ENCODE results near the gene C1orf141.
"Not testable (repeated sequence)": the region's sequence is repeated elsewhere in the genome, so short reads cannot be mapped to it uniquely, and the experiment has no call there.

Gene C1orf141

GRCh38 chr1:67162954-67163353, 28.2 kb upstream of the C1orf141 start:
- Histone ChIP-seq H3K9me3 (ENCODE audit: insufficient read depth, low read depth, low read length) (no peaks in the 10 kb centered on the region), H3K4me1 (ENCODE audit: insufficient read depth, low read length) (no peaks in the 10 kb centered on the region), H3K36me3 (ENCODE audit: insufficient read depth, low read length) (no peaks in the 10 kb centered on the region), H3K4me3 (ENCODE audit: low read length) (no peak overlapping the region), H3K27ac (ENCODE audit: low read depth, low read length) (no peak overlapping the region), H3K9ac (ENCODE audit: low read depth, low read length) (no peak overlapping the region), H3K27me3 (ENCODE audit: insufficient read depth, low read length) (no peaks in the 10 kb centered on the region)
- 83% methylated on average over 2 of the region's 2 CpGs for WGBS

GRCh38 chr1:67159233-67159632, 24.5 kb upstream of the C1orf141 start:
- H3K4me1 ChIP-seq (ENCODE audit: insufficient read depth, low read length): no peaks in the 10 kb centered on the region
- no peak overlapping the region for H3K4me3 ChIP-seq (ENCODE audit: low read length)
- no peak overlapping the region for H3K27ac ChIP-seq (ENCODE audit: low read depth, low read length)
- WGBS: 98% methylated on average over 2 of the region's 2 CpGs
- H3K9me3 ChIP-seq (ENCODE audit: insufficient read depth, low read depth, low read length): no peaks in the 10 kb centered on the region
- no peaks in the 10 kb centered on the region for H3K36me3 ChIP-seq (ENCODE audit: insufficient read depth, low read length)
- no peaks in the 10 kb centered on the region for H3K27me3 ChIP-seq (ENCODE audit: insufficient read depth, low read length)
- H3K9ac ChIP-seq (ENCODE audit: low read depth, low read length): no peak overlapping the region

GRCh38 chr1:67158401-67158800, 23.6 kb upstream of the C1orf141 start:
- Histone ChIP-seq H3K9me3 (ENCODE audit: insufficient read depth, low read depth, low read length) (no peaks in the 10 kb centered on the region), H3K9ac (ENCODE audit: low read depth, low read length) (no peak overlapping the region), H3K4me1 (ENCODE audit: insufficient read depth, low read length) (no peaks in the 10 kb centered on the region), H3K27me3 (ENCODE audit: insufficient read depth, low read length) (no peaks in the 10 kb centered on the region), H3K27ac (ENCODE audit: low read depth, low read length) (no peak overlapping the region), H3K4me3 (ENCODE audit: low read length) (no peak overlapping the region), H3K36me3 (ENCODE audit: insufficient read depth, low read length) (no peaks in the 10 kb centered on the region)
- WGBS: 89% methylated on average over 2 of the region's 2 CpGs

- H3K4me3 ChIP-seq (ENCODE audit: low read length): no peak overlapping the region
- no peaks in the 10 kb centered on the region for H3K36me3 ChIP-seq (ENCODE audit: insufficient read depth, low read length)
- no peaks in the 10 kb centered on the region for H3K27me3 ChIP-seq (ENCODE audit: insufficient read depth, low read length)
- no peaks in the 10 kb centered on the region for H3K9me3 ChIP-seq (ENCODE audit: insufficient read depth, low read depth, low read length)
- 0 out of 2 replicates have a peak, but pooled peaks cover 3% of the 10 kb centered on the region for H3K4me1 ChIP-seq (ENCODE audit: insufficient read depth, low read length)
- no peak overlapping the region for H3K27ac ChIP-seq (ENCODE audit: low read depth, low read length)
- 92% methylated on average over 4 of the region's 4 CpGs for WGBS
- H3K9ac ChIP-seq (ENCODE audit: low read depth, low read length): no peak overlapping the region
These were observed 16.2 kb upstream of the C1orf141 start for GRCh38 chr1:67150931-67151330.

- no peak overlapping the region for H3K4me3 ChIP-seq (ENCODE audit: low read length)
- 0 out of 2 replicates have a peak, but pooled peaks cover 3% of the 10 kb centered on the region for H3K4me1 ChIP-seq (ENCODE audit: insufficient read depth, low read length)
- WGBS: 12% methylated on average over 8 of the region's 9 CpGs
- H3K27me3 ChIP-seq (ENCODE audit: insufficient read depth, low read length): no peaks in the 10 kb centered on the region
- no peak overlapping the region for H3K27ac ChIP-seq (ENCODE audit: low read depth, low read length)
- no peak overlapping the region for H3K9ac ChIP-seq (ENCODE audit: low read depth, low read length)
- H3K36me3 ChIP-seq (ENCODE audit: insufficient read depth, low read length): no peaks in the 10 kb centered on the region
- H3K9me3 ChIP-seq (ENCODE audit: insufficient read depth, low read depth, low read length): no peaks in the 10 kb centered on the region
These were observed 14.5 kb upstream of the C1orf141 start for GRCh38 chr1:67149179-67149770.

GRCh38 chr1:67148516-67149178, 13.9 kb upstream of the C1orf141 start:
- Histone ChIP-seq H3K9ac (ENCODE audit: low read depth, low read length) (no peak overlapping the region), H3K4me3 (ENCODE audit: low read length) (no peak overlapping the region), H3K27me3 (ENCODE audit: insufficient read depth, low read length) (no peaks in the 10 kb centered on the region), H3K4me1 (ENCODE audit: insufficient read depth, low read length) (0 out of 2 replicates have a peak, but pooled peaks cover 3% of the 10 kb centered on the region), H3K36me3 (ENCODE audit: insufficient read depth, low read length) (no peaks in the 10 kb centered on the region), H3K9me3 (ENCODE audit: insufficient read depth, low read depth, low read length) (no peaks in the 10 kb centered on the region), H3K27ac (ENCODE audit: low read depth, low read length) (no peak overlapping the region)
- WGBS: 77% methylated on average over 4 of the region's 6 CpGs

GRCh38 chr1:67147973-67148372, 13.2 kb upstream of the C1orf141 start:
- H3K9ac ChIP-seq (ENCODE audit: low read depth, low read length); H3K9me3 ChIP-seq (ENCODE audit: insufficient read depth, low read depth, low read length); H3K27ac ChIP-seq (ENCODE audit: low read depth, low read length); H3K4me1 ChIP-seq (ENCODE audit: insufficient read depth, low read length); H3K4me3 ChIP-seq (ENCODE audit: low read length); H3K36me3 ChIP-seq (ENCODE audit: insufficient read depth, low read length); H3K27me3 ChIP-seq (ENCODE audit: insufficient read depth, low read length): not testable (repeated sequence)
- WGBS: 96% methylated on average over 20 of the region's 20 CpGs

DNA sequence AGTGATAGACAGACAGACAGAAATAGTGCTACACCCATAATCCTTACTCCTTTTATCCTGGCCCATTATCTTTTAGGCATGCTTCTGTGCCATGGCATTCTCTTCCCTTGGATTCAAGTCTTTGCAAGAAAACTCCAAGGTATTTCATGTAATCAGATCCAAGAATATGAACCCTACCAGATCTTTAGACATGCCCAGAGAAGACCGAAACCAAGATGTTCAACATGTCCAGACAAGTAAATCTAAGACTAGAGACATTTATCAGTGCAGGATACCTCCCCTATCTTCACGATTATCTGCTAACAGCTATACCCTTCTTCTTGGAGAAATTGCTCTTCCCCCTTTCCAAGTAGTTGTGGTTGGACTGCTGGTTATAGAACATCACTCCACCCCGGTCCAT, 11.8 kb upstream of the C1orf141 start:
- H3K36me3 ChIP-seq (ENCODE audit: insufficient read depth, low read length): no peaks in the 10 kb centered on the region
- no peaks in the 10 kb centered on the region for H3K9me3 ChIP-seq (ENCODE audit: insufficient read depth, low read depth, low read length)
- WGBS: 92% methylated on average over 3 of the region's 3 CpGs
- H3K4me1 ChIP-seq (ENCODE audit: insufficient read depth, low read length): 0 out of 2 replicates have a peak, but pooled peaks cover 3% of the 10 kb centered on the region
- no peaks in the 10 kb centered on the region for H3K27me3 ChIP-seq (ENCODE audit: insufficient read depth, low read length)
- no peak overlapping the region for H3K9ac ChIP-seq (ENCODE audit: low read depth, low read length)
- no peak overlapping the region for H3K4me3 ChIP-seq (ENCODE audit: low read length)
- H3K27ac ChIP-seq (ENCODE audit: low read depth, low read length): no peak overlapping the region

DNA sequence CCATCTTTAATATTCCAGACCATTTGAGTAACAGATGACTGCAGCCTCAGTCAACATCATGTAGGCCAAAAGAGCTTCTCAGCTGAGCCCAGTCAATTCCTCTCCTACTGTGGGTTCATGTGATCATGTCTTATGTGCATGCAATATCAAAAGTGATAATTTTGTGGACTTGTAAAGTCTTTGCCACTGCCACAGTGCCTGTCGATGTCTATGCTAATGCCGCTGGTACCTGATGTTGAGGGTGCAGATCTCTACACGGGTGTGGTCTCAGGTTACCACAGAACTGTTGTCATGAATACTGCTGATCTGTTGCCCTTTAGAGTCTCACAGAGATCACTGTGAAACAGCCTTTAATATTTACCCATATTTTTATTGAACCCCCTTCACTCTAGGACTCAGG, 11.3 kb upstream of the C1orf141 start:
- H3K4me1 ChIP-seq (ENCODE audit: insufficient read depth, low read length): 0 out of 2 replicates have a peak, but pooled peaks cover 3% of the 10 kb centered on the region
- no peaks in the 10 kb centered on the region for H3K36me3 ChIP-seq (ENCODE audit: insufficient read depth, low read length)
- H3K4me3 ChIP-seq (ENCODE audit: low read length): no peak overlapping the region
- H3K27ac ChIP-seq (ENCODE audit: low read depth, low read length): no peak overlapping the region
- H3K9me3 ChIP-seq (ENCODE audit: insufficient read depth, low read depth, low read length): no peaks in the 10 kb centered on the region
- no peaks in the 10 kb centered on the region for H3K27me3 ChIP-seq (ENCODE audit: insufficient read depth, low read length)
- H3K9ac ChIP-seq (ENCODE audit: low read depth, low read length): no peak overlapping the region
- 87% methylated on average over 3 of the region's 3 CpGs for WGBS

DNA sequence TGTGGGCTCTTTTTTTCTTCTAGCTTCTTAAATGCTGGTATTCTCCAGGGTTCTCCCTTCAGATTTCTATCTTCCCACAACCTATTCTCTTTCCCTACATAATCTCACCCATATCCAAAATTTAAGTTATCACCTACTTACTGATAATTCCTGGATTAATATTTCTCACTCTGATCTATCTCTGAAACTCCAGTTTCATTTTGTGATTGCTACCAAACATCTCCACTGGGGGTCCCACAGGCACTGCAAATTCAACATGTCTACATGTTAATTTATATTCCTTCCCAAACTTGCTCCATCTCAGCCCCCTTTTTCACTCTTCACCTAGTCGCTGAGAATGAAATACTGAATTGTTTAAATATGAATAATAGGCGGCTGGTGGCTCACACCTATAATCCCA, 9.9 kb upstream of the C1orf141 start:
- H3K9me3 ChIP-seq (ENCODE audit: insufficient read depth, low read depth, low read length): no peaks in the 10 kb centered on the region
- WGBS: 89% methylated on average over 1 of the region's 2 CpGs
- H3K27me3 ChIP-seq (ENCODE audit: insufficient read depth, low read length): no peaks in the 10 kb centered on the region
- H3K27ac ChIP-seq (ENCODE audit: low read depth, low read length): no peak overlapping the region
- H3K9ac ChIP-seq (ENCODE audit: low read depth, low read length): no peak overlapping the region
- no peak overlapping the region for H3K4me3 ChIP-seq (ENCODE audit: low read length)
- H3K36me3 ChIP-seq (ENCODE audit: insufficient read depth, low read length): no peaks in the 10 kb centered on the region
- H3K4me1 ChIP-seq (ENCODE audit: insufficient read depth, low read length): 0 out of 2 replicates have a peak, but pooled peaks cover 3% of the 10 kb centered on the region

DNA sequence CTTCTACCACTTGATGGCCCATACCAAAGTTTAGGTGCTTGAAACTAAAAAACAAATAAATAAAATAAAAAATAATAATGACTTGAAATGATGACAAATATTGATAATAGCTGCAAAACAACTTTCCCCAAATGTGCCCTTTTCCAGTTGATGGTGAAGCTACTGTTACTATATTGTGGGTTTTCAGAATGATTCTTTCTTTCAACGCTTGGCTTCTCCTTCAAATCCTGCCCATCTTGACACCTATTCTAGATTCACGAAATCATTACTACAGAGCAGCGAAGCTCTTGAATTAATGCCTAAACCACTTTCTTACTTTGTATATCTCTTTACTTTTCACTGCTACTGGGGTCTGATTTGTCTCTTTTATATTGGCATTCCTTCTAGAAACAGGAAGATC, 9.2 kb upstream of the C1orf141 start:
- no peaks in the 10 kb centered on the region for H3K36me3 ChIP-seq (ENCODE audit: insufficient read depth, low read length)
- no peak overlapping the region for H3K4me3 ChIP-seq (ENCODE audit: low read length)
- H3K9ac ChIP-seq (ENCODE audit: low read depth, low read length): no peak overlapping the region
- no peak overlapping the region for H3K27ac ChIP-seq (ENCODE audit: low read depth, low read length)
- H3K27me3 ChIP-seq (ENCODE audit: insufficient read depth, low read length): no peaks in the 10 kb centered on the region
- 96% methylated on average over 3 of the region's 3 CpGs for WGBS
- H3K4me1 ChIP-seq (ENCODE audit: insufficient read depth, low read length): 0 out of 2 replicates have a peak, but pooled peaks cover 2% of the 10 kb centered on the region
- no peaks in the 10 kb centered on the region for H3K9me3 ChIP-seq (ENCODE audit: insufficient read depth, low read depth, low read length)

All from HUES64 (cell line).